Fibroblast of lung (primary cell): Measurements from ENCODE around the gene ANLN. TPM values are rescaled to one million over a fixed set of nuclear protein-coding genes. Genes with fewer than 3 reads are reported as not detected.

Source experiments
- DNase-seq, 2 donors: peaks; one replicate each; pipeline versions ENCODE4 v3.0.0 to v3.0.0-alpha.2; 2010; ENCODE audit warnings: low read depth in 2 of 2
- H2AFZ ChIP-seq: 2 replicates; pipeline ENCODE4 v1.5.1; 2012; ENCODE audit warnings: low read length, control low read depth, inconsistent platforms
- H3K27ac ChIP-seq: 2 replicates; pipeline ENCODE4 v1.5.1; 2011; ENCODE audit warnings: low read length, control low read depth; ENCODE audit not compliant: insufficient read depth
- H3K27me3 ChIP-seq: 2 replicates; pipeline ENCODE4 v1.5.1; 2011; ENCODE audit warnings: mild to moderate bottlenecking, low read length; ENCODE audit not compliant: control insufficient read depth, insufficient read depth
- H3K36me3 ChIP-seq: 2 replicates; pipeline ENCODE4 v1.5.1; 2011; ENCODE audit warnings: low read length; ENCODE audit not compliant: control insufficient read depth, insufficient read depth
- H3K4me1 ChIP-seq: 2 replicates; pipeline ENCODE4 v1.5.1; 2011; ENCODE audit warnings: low read length; ENCODE audit not compliant: control insufficient read depth, insufficient read depth; ENCODE audit errors: extremely low read depth
- H3K4me2 ChIP-seq: 2 replicates; pipeline ENCODE4 v1.5.1; 2011; ENCODE audit warnings: low read length, control low read depth; ENCODE audit not compliant: insufficient read depth; ENCODE audit errors: extremely low read depth
- H3K4me3 ChIP-seq, 4 experiments: fragments of 200-600 bp in 1 of 4; sonication (generic) in 1 of 4; replicated peaks in 1 of 4; 2 replicates each; pipeline ENCODE4 v1.5.1; 2011 to 2016; ENCODE audit warnings: low read length in 4 of 4, low read depth in 3 of 4, mild to moderate bottlenecking in 3 of 4, control low read depth in 2 of 4, inconsistent platforms in 1 of 4, mixed read lengths in 1 of 4; ENCODE audit not compliant: insufficient read depth in 1 of 4; ENCODE audit errors: control extremely low read depth in 1 of 4
- H3K79me2 ChIP-seq: 2 replicates; pipeline ENCODE4 v1.5.1; 2012; ENCODE audit warnings: mild to moderate bottlenecking, low read length, inconsistent platforms; ENCODE audit not compliant: control insufficient read depth, insufficient read depth
- H3K9ac ChIP-seq: 2 replicates; pipeline ENCODE4 v1.5.1; 2011; ENCODE audit warnings: mild to moderate bottlenecking, low read length, control low read depth; ENCODE audit not compliant: insufficient read depth
- H3K9me3 ChIP-seq: 2 replicates; pipeline ENCODE4 v1.5.1; 2012; ENCODE audit warnings: low read depth, low read length; ENCODE audit not compliant: control insufficient read depth, insufficient read depth
- H4K20me1 ChIP-seq: 2 replicates; pipeline ENCODE4 v1.5.1; 2011; ENCODE audit warnings: low read length; ENCODE audit not compliant: control insufficient read depth, insufficient read depth; ENCODE audit errors: extremely low read depth
- EZH2 ChIP-seq: IDR thresholded peaks from 2 replicates; pipeline ENCODE4 v1.5.1; 2012; ENCODE audit warnings: low read length, control low read depth, mild to moderate bottlenecking; ENCODE audit errors: missing control alignments
- polyA plus RNA-seq, 2 donors: library from polyadenylated mRNA; depleted of rRNA in 1 of 2; stranded (reverse) in 1 of 2; unstranded in 1 of 2; fragments of >200 nt; gene quantifications; 2 replicates each; pipeline ENCODE4 v1.2.1, GENCODE V29; 2011 to 2012; ENCODE audit warnings: missing spikeins in 1 of 2
- total RNA-seq: library from RNA; depleted of rRNA; stranded (reverse); fragments of >200 nt; gene quantifications from 2 replicates; pipeline ENCODE4 v1.2.1, GENCODE V29; 2014
- TF ChIP-seq, protein P1 (sequence below), 2 donors: IDR thresholded peaks in 1 of 2; conservative IDR thresholded peaks in 1 of 2; 1 replicate in 1 of 2; 2 replicates in 1 of 2; pipeline ENCODE4 v1.5.1; 2011 to 2012; ENCODE audit warnings: low read length in 2 of 2, control low read depth in 1 of 2, inconsistent platforms in 1 of 2, low read depth in 1 of 2, mild to moderate bottlenecking in 1 of 2

The ANLN gene
- total and polyA plus RNA-seq, 2 donors (not counting 1 experiment from before 2014, with no cell fraction given) = 21.5 to 25.3 TPM

DNA sequence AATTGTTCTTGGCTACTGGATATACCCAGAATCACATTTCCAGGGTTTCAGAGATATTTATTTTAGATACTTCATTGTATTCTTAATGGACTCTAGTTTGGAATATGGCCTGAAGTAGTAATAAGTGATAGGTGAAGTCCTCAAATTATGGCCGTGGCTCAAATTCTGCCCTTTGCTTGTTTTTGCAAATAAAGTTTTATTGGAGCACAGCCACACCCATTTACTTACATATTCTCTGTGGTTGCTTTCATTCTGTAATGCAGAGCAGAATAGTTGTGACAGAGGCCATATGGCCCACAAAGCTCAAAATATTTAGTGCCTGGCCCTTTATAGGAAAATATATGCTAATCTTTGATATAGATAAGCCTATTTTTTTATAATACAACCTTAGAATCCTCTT lies 19.5 kb downstream of the ANLN start:
- no peak overlapping the region for H3K4me3 ChIP-seq
- DNase-seq = no peak
- peaks cover 2% of the 10 kb centered on the region for H3K4me1 ChIP-seq
- no peak overlapping the region for H2AFZ ChIP-seq
- no peak overlapping the region for H3K4me2 ChIP-seq
- H3K27me3 ChIP-seq = no peaks in the 10 kb centered on the region
- no peak overlapping the region for H3K27ac ChIP-seq
- H3K36me3 ChIP-seq = peaks cover 8% of the 10 kb centered on the region
- H4K20me1 ChIP-seq = no peaks in the 10 kb centered on the region
- H3K9me3 ChIP-seq = no peaks in the 10 kb centered on the region
- peaks cover 58% of the 10 kb centered on the region for H3K79me2 ChIP-seq
- no peak for TF ChIP-seq EZH2
- TF ChIP-seq, protein P1, sequence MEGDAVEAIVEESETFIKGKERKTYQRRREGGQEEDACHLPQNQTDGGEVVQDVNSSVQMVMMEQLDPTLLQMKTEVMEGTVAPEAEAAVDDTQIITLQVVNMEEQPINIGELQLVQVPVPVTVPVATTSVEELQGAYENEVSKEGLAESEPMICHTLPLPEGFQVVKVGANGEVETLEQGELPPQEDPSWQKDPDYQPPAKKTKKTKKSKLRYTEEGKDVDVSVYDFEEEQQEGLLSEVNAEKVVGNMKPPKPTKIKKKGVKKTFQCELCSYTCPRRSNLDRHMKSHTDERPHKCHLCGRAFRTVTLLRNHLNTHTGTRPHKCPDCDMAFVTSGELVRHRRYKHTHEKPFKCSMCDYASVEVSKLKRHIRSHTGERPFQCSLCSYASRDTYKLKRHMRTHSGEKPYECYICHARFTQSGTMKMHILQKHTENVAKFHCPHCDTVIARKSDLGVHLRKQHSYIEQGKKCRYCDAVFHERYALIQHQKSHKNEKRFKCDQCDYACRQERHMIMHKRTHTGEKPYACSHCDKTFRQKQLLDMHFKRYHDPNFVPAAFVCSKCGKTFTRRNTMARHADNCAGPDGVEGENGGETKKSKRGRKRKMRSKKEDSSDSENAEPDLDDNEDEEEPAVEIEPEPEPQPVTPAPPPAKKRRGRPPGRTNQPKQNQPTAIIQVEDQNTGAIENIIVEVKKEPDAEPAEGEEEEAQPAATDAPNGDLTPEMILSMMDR (conservative IDR thresholded peaks at IDR 0.05 in 1 of 2, IDR thresholded peaks at IDR 0.05 in 1 of 2; ENCODE audit: low read depth in 1 of 2, low read length in 2 of 2) = no peak
- H3K9ac ChIP-seq = no peak overlapping the region

- TF ChIP-seq, protein P1 (conservative IDR thresholded peaks at IDR 0.05 in 1 of 2, IDR thresholded peaks at IDR 0.05 in 1 of 2; ENCODE audit: low read depth in 1 of 2, low read length in 2 of 2) = no peak
- no peak for TF ChIP-seq EZH2
- Histone ChIP-seq H3K9ac (no peak overlapping the region), H3K4me1 (no peaks in the 10 kb centered on the region), H3K27me3 (no peaks in the 10 kb centered on the region), H3K4me2 (no peak overlapping the region), H3K79me2 (peaks cover 20% of the 10 kb centered on the region), H3K9me3 (no peaks in the 10 kb centered on the region), H4K20me1 (no peaks in the 10 kb centered on the region), H2AFZ (no peak overlapping the region), H3K27ac (no peak overlapping the region), H3K4me3 (no peak overlapping the region), H3K36me3 (peaks cover 10% of the 10 kb centered on the region)
- no peak for DNase-seq
Measured at GRCh38 chr7:36415144-36415543, 25.5 kb downstream of the ANLN start.

GRCh38 chr7:36416251-36416650 lies 26.6 kb downstream of the ANLN start:
- H3K4me2 ChIP-seq = no peak overlapping the region
- no peaks in the 10 kb centered on the region for H3K4me1 ChIP-seq
- H3K27ac ChIP-seq = no peak overlapping the region
- no peaks in the 10 kb centered on the region for H3K9me3 ChIP-seq
- no peak for DNase-seq
- peaks cover 10% of the 10 kb centered on the region for H3K36me3 ChIP-seq
- no peaks in the 10 kb centered on the region for H3K27me3 ChIP-seq
- TF ChIP-seq, protein P1 (conservative IDR thresholded peaks at IDR 0.05 in 1 of 2, IDR thresholded peaks at IDR 0.05 in 1 of 2; ENCODE audit: low read depth in 1 of 2, low read length in 2 of 2) = no peak
- no peak for TF ChIP-seq EZH2
- no peak overlapping the region for H3K9ac ChIP-seq
- no peak overlapping the region for H2AFZ ChIP-seq
- no peaks in the 10 kb centered on the region for H4K20me1 ChIP-seq
- H3K4me3 ChIP-seq = no peak overlapping the region
- H3K79me2 ChIP-seq = peaks cover 13% of the 10 kb centered on the region
